ENCODE data around the gene CST3. TPM values are rescaled to one million over a fixed set of nuclear protein-coding genes. Genes with fewer than 3 reads are reported as not detected.

Gene CST3
- total and polyA plus RNA-seq, 12 donors, result 92.4 to 1,851 (median 1,124) TPM

- intact Hi-C loops (cut with DNase I), result loop anchor here in 1 of 2 donors (10.0 kb wide), 1 partner anchor 276 kb away; the partner anchor contains the start of gene NXT1
- WGBS, 4 donors, result 66 to 82% (median 71%) methylated on average over 4 of the region's 4 CpGs
- Histone ChIP-seq H3K9me3 (replicated peaks in 1 of 3) (no peaks in the 10 kb centered on the region), H3K4me1 (replicated peaks in 1 of 2) (peaks cover 0 to 11% of the 10 kb centered on the region in 2 donors), H3K27ac (no peak overlapping the region), H3K4me3 (no peak overlapping the region), H3K27me3 (no peaks in the 10 kb centered on the region), H3K36me3 (replicated peaks in 1 of 2) (peaks cover 0 to 26% of the 10 kb centered on the region in 2 donors)
- no peak for DNase-seq
- TF ChIP-seq CTCF (IDR thresholded peaks at IDR 0.05) (no peak), POLR2A (IDR thresholded peaks at IDR 0.05) (no peak)
Observed at GRCh38 chr20:23630392-23630849, 7.3 kb downstream of the CST3 start.

GRCh38 chr20:23629542-23630391 lies 8.0 kb downstream of the CST3 start:
- no peak for TF ChIP-seq CTCF (IDR thresholded peaks at IDR 0.05)
- TF ChIP-seq POLR2A (IDR thresholded peaks at IDR 0.05), result no peak
- H3K9me3 ChIP-seq (replicated peaks in 1 of 3), result no peaks in the 10 kb centered on the region
- H3K27me3 ChIP-seq, result no peaks in the 10 kb centered on the region
- peaks cover 0 to 4% of the 10 kb centered on the region in 2 donors for H3K4me1 ChIP-seq (replicated peaks in 1 of 2)
- WGBS, 4 donors, result 65 to 75% (median 73%) methylated on average over 6 to 12 of the region's 12 CpGs
- H3K4me3 ChIP-seq, result no peak overlapping the region
- intact Hi-C loops (cut with DNase I), result loop anchor here in 1 of 2 donors (10.0 kb wide), 1 partner anchor 275 kb away; the partner anchor contains the start of gene NXT1
- no peak overlapping the region for H3K27ac ChIP-seq
- DNase-seq, result no peak
- H3K36me3 ChIP-seq (replicated peaks in 1 of 2), result peaks cover 0 to 25% of the 10 kb centered on the region in 2 donors

- peaks cover 0 to 18% of the 10 kb centered on the region in 2 donors for H3K36me3 ChIP-seq (replicated peaks in 1 of 2)
- H3K4me3 ChIP-seq, result no peak overlapping the region
- no peak overlapping the region for H3K27ac ChIP-seq
- TF ChIP-seq CTCF (IDR thresholded peaks at IDR 0.05) (no peak), POLR2A (IDR thresholded peaks at IDR 0.05) (no peak)
- DNase-seq, result no peak
- no peaks in the 10 kb centered on the region for H3K27me3 ChIP-seq
- no peaks in the 10 kb centered on the region for H3K9me3 ChIP-seq (replicated peaks in 1 of 3)
- intact Hi-C loops (cut with DNase I), result no loop called here
- H3K4me1 ChIP-seq (replicated peaks in 1 of 2), result no peaks in the 10 kb centered on the region
- WGBS, 4 donors, result 63 to 74% (median 64%) methylated on average over 7 of the region's 7 CpGs
Observed at GRCh38 chr20:23629017-23629541, 8.7 kb downstream of the CST3 start.

- TF ChIP-seq POLR2A (IDR thresholded peaks at IDR 0.05) (no peak), CTCF (IDR thresholded peaks at IDR 0.05) (no peak)
- Histone ChIP-seq H3K4me1 (replicated peaks in 1 of 2) (peaks cover 0 to 3% of the 10 kb centered on the region in 2 donors), H3K4me3 (no peak overlapping the region), H3K36me3 (replicated peaks in 1 of 2) (peaks cover 0 to 13% of the 10 kb centered on the region in 2 donors), H3K27ac (no peak overlapping the region), H3K27me3 (no peaks in the 10 kb centered on the region), H3K9me3 (replicated peaks in 1 of 3) (no peaks in the 10 kb centered on the region)
- WGBS, 4 donors, result 85 to 90% (median 87%) methylated on average over 6 of the region's 6 CpGs
- intact Hi-C loops (cut with DNase I), result no loop called here
- no peak for DNase-seq
Observed at GRCh38 chr20:23628402-23629016, 9.2 kb downstream of the CST3 start.

All from adrenal gland (tissue), 12 donors.